CD4-positive, alpha-beta T cell treated with Interferon gamma for 1 hour (primary cell): ENCODE results near the gene CLVS2.

Source experiments
- DNase-seq: peaks from one replicate; pipeline ENCODE4 v3.0.0-alpha.2; 2020

CLVS2 gene

GRCh38 chr6:123027408-123027807 is 31.4 kb downstream of the CLVS2 start:
- DNase-seq: no peak

- DNase-seq: no peak
Observed at GRCh38 chr6:123028263-123028662, 32.2 kb downstream of the CLVS2 start.

- DNase-seq: no peak
Observed at GRCh38 chr6:123030282-123030681, 34.2 kb downstream of the CLVS2 start.

GRCh38 chr6:123036648-123037047 is 40.6 kb downstream of the CLVS2 start:
- no peak for DNase-seq

GRCh38 chr6:123039431-123039830 is 43.4 kb downstream of the CLVS2 start:
- DNase-seq: no peak

- no peak for DNase-seq
Observed at GRCh38 chr6:123042401-123042800, 46.4 kb downstream of the CLVS2 start.

- DNase-seq: no peak
Observed at GRCh38 chr6:123044341-123044860, 48.4 kb downstream of the CLVS2 start.

- DNase-seq: no peak
Observed at GRCh38 chr6:123053602-123054225, 57.7 kb downstream of the CLVS2 start.

GRCh38 chr6:123055256-123055655 is 59.2 kb downstream of the CLVS2 start:
- no peak for DNase-seq

GRCh38 chr6:123062670-123063069 is 66.6 kb downstream of the CLVS2 start:
- no peak for DNase-seq

GRCh38 chr6:123064038-123064437 is 68.0 kb downstream of the CLVS2 start:
- no peak for DNase-seq

- no peak for DNase-seq
Observed at GRCh38 chr6:123074616-123075015, 78.6 kb downstream of the CLVS2 start.

GRCh38 chr6:123085403-123085802 is 89.4 kb downstream of the CLVS2 start:
- no peak for DNase-seq

- no peak for DNase-seq
Observed at GRCh38 chr6:123089226-123089625, 93.2 kb downstream of the CLVS2 start.

- DNase-seq: no peak
Observed at GRCh38 chr6:123091091-123091895, 95.3 kb downstream of the CLVS2 start.

- no peak for DNase-seq
Observed at GRCh38 chr6:123091896-123092271, 95.8 kb downstream of the CLVS2 start.

- no peak for DNase-seq
Observed at GRCh38 chr6:123094795-123095194, 98.8 kb downstream of the CLVS2 start.

GRCh38 chr6:123105561-123105960 is 109.5 kb downstream of the CLVS2 start:
- DNase-seq: no peak

- DNase-seq: no peak
Observed at GRCh38 chr6:123116370-123116769, 120.3 kb downstream of the CLVS2 start.

GRCh38 chr6:123117145-123117908 is 121.3 kb downstream of the CLVS2 start:
- no peak for DNase-seq

- DNase-seq: no peak
Observed at GRCh38 chr6:123118811-123119210, 122.8 kb downstream of the CLVS2 start.
